GM13976 (cell line): ENCODE measurements around the gene ASTN1.

ENCODE experiments used
- DNase-seq: peaks from one replicate; pipeline ENCODE4 v3.0.0; 2012; ENCODE audit warnings: low spot score
- in situ Hi-C: fragments of 300-500 bp; cut with MboI; formaldehyde crosslinking; loops from one replicate; pipeline ENCODE4 v1.12.0; 2022; ENCODE audit warnings: low sequenced_read_pairs, mixed read lengths, inconsistent platforms; ENCODE audit not compliant: unreplicated experiment
- TF ChIP-seq, protein P1 (sequence below): IDR thresholded peaks from 2 replicates; pipeline ENCODE4 v1.5.1; 2012; ENCODE audit warnings: borderline replicate concordance, mild to moderate bottlenecking; ENCODE audit not compliant: insufficient read depth; ENCODE audit errors: extremely low read depth, missing control alignments, control extremely low read depth

Gene ASTN1

GRCh38 chr1:176938375-176938774 lies 226.1 kb downstream of the ASTN1 start:
- TF ChIP-seq, protein P1, sequence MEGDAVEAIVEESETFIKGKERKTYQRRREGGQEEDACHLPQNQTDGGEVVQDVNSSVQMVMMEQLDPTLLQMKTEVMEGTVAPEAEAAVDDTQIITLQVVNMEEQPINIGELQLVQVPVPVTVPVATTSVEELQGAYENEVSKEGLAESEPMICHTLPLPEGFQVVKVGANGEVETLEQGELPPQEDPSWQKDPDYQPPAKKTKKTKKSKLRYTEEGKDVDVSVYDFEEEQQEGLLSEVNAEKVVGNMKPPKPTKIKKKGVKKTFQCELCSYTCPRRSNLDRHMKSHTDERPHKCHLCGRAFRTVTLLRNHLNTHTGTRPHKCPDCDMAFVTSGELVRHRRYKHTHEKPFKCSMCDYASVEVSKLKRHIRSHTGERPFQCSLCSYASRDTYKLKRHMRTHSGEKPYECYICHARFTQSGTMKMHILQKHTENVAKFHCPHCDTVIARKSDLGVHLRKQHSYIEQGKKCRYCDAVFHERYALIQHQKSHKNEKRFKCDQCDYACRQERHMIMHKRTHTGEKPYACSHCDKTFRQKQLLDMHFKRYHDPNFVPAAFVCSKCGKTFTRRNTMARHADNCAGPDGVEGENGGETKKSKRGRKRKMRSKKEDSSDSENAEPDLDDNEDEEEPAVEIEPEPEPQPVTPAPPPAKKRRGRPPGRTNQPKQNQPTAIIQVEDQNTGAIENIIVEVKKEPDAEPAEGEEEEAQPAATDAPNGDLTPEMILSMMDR, result no peak
- no peak for DNase-seq
- in situ Hi-C loops, result no loop called here

DNA sequence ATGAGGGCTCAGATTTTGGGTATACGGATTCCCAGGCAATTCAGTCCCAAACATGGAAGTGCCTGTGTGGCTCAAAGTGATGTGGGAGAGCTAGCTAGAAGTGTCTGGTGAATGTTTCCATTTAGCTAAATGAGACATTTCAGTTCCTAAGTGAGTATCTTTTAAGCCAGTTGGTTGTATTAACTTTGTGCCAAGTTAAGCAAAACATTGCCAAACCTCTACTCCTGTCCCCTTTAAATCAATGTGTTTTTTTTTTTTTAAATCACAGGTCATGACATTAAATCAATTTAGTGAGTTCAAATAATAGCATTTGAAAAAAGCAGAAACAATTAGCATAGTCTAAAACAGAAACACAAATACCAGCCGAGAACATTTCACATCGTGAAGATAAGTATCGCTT lies 230.1 kb downstream of the ASTN1 start:
- in situ Hi-C loops, result no loop called here

DNA sequence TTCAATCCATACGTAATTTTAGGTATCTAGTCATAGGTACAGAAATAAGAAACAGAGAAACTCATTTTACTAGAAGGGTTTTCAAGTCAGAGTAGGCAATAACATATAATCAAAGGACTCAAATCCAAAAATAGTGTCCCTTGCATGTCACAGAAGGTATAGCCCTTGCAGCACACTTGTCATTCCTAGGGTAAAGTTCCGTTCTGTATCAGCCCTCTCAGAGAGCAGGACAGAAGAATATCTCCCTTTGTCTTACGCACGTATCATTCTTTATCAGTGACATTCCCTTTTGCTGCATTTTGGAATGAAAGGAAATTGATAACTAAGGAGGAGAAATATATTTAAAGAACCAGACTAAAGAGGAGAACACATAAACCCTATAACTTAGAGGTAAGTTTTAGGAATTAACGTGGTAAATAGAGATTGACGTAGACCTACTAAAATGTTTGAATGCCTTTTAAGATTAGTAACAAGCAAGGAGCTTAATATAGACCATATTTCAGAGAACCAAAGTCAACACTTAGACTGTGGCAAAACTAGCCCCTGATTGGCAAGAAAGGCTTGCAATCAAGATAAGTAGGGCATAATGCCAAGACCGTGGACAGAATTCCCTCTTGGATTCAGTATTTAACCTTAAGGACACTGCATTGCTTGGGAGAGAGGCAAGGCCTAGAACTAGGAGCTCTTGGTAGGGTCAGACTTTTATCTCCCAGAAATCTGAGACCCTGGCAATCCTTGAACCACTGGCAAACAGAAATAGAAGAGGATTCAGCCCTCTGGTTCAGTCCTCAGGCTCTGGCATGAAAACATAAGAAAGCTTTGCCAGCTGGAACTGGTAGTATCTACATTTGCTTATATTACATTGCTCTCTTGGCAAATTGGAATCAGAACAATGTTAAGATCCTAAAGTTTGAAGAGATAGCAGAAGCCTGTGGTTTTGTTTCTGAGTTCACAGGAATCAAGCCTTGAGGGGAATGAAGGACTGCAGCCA lies 232.1 kb downstream of the ASTN1 start:
- no peak for DNase-seq
- in situ Hi-C loops, result no loop called here
- TF ChIP-seq, protein P1, result no peak

More for the DNA sequence above, 230.1 kb downstream of the ASTN1 start:
- DNase-seq, result no peak
- TF ChIP-seq, protein P1, result no peak

DNA sequence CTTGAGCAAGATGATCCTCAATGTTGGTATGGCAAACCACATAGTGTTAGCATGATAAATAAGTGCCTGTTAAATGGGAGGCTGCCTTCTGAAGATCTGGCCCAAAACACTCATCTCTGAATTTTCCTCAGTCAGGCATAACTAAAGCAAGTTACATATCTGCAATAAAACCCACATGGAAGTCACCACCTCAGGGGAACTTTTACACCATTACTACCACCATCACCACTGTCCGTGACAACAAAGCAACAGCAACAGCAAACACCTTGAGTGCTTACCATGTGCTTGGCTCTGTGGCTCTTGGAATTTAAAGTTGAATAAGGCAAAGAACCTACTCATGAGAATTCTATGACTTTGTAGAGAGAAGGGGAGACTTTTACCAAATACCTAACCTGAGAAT lies 233.0 kb downstream of the ASTN1 start:
- TF ChIP-seq, protein P1, result no peak
- DNase-seq, result no peak
- in situ Hi-C loops, result no loop called here

GRCh38 chr1:176926330-176927086 lies 238.0 kb downstream of the ASTN1 start:
- in situ Hi-C loops, result no loop called here
- TF ChIP-seq, protein P1, result no peak
- no peak for DNase-seq

GRCh38 chr1:176925223-176925622 lies 239.3 kb downstream of the ASTN1 start:
- TF ChIP-seq, protein P1, result no peak
- no peak for DNase-seq
- in situ Hi-C loops, result no loop called here
